ENCODE results near the gene NFYA. TPM values are rescaled to one million over a fixed set of nuclear protein-coding genes. Genes with fewer than 3 reads are reported as not detected.

The NFYA gene
- total RNA-seq, 1 donor from 2014 or later: 62.7 TPM

DNA sequence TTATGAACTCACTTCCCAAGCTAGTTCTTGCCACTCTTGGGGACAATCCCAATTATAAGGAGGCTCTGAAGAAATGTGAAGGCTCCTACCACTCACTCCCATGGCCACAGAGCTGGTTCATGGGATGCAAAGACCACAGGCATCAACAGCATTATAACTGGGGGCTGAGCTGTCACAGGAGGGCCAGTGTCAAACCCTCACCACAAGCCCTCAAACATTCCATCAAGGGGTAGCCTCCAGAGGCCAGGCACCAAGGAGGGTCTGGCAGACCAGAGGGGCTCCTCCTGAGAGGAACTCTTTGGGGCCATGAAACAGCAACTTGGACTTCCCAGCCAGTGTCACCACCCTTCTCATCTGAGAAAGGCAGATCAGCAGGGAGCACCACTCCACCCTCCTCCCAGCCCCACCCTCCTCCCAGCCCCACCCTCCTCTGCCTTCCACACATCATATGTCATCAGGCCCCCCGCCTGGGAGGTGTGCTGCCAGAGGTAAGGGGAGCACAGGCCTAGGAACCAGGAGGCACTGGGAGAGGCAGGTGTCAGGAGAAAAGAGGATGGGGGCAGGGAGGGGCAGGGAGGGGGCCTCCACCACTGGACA lies 31.7 kb upstream of the NFYA start:
- peaks cover 42% of the 10 kb centered on the region for H3K4me1 Mint-ChIP-seq (ENCODE audit: low read depth)
- peak overlapping the region; percentile 97 for H3K27ac Mint-ChIP-seq
- no peaks in the 10 kb centered on the region for H3K9me3 Mint-ChIP-seq (ENCODE audit: low read depth)
- DNase-seq (ENCODE audit: low spot score, unreplicated experiment): no peak
- no peak overlapping the region for H3K4me3 Mint-ChIP-seq (ENCODE audit: low read depth)
- H3K36me3 Mint-ChIP-seq (ENCODE audit: insufficient read depth): no peaks in the 10 kb centered on the region
- H3K27me3 Mint-ChIP-seq: no peaks in the 10 kb centered on the region
- TF ChIP-seq, protein P1, sequence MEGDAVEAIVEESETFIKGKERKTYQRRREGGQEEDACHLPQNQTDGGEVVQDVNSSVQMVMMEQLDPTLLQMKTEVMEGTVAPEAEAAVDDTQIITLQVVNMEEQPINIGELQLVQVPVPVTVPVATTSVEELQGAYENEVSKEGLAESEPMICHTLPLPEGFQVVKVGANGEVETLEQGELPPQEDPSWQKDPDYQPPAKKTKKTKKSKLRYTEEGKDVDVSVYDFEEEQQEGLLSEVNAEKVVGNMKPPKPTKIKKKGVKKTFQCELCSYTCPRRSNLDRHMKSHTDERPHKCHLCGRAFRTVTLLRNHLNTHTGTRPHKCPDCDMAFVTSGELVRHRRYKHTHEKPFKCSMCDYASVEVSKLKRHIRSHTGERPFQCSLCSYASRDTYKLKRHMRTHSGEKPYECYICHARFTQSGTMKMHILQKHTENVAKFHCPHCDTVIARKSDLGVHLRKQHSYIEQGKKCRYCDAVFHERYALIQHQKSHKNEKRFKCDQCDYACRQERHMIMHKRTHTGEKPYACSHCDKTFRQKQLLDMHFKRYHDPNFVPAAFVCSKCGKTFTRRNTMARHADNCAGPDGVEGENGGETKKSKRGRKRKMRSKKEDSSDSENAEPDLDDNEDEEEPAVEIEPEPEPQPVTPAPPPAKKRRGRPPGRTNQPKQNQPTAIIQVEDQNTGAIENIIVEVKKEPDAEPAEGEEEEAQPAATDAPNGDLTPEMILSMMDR (IDR thresholded peaks at IDR 0.05; ENCODE audit: unreplicated experiment): no peak

DNA sequence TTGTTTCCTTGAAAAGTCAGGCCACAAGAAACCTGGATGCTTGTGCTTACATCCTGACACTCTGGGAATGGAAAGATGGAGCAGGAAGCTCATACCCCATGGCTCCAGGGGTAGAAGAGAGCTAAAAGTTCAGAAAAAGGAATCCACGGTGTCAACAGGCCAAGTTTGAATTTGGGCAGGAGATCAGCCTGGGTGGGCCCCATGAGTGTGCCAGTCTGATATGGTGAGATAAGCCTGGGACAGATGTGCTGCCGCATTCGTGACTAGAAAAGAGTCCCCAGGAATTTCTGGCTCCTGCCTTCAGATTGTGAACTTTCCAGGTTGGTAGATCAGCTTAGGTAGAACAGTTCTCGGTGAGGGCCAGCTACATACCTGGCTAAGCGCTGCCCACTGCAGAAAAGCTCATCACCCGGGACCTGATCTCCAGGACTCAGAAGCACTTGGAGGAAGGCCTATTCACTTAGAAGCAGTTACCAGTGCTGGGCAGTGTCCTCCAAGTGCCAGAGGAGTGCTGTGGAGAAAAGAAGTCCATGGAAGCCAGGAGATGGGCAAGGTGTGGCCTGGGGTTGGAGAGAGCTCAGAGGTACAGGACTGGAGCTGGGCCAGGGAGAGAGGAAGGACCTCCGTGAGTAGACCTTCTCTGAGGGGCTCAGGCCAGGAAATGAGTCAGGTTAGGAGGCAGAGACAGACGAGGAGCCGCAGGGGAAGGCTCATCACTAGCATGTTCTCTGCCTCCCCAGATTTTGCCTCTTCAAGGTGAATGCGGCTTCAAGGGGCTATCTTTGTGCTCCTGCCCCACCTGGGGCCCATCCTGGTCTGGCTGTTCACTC lies 30.3 kb upstream of the NFYA start, which contains the start of gene TSPO2:
TSS of gene TSPO2 (plus strand) at position 242 of the 830 bp plus-strand sequence. CDS start at position 761, 519 bp downstream.
- Mint-ChIP-seq H3K4me1 (ENCODE audit: low read depth) (peaks cover 45% of the 10 kb centered on the region), H3K27me3 (no peaks in the 10 kb centered on the region), H3K36me3 (ENCODE audit: insufficient read depth) (no peaks in the 10 kb centered on the region), H3K4me3 (ENCODE audit: low read depth) (no peak within 1 kb of the TSS), H3K9me3 (ENCODE audit: low read depth) (no peaks in the 10 kb centered on the region), H3K27ac (peak within 1 kb of the TSS; percentile 33)
- DNase-seq (ENCODE audit: low spot score, unreplicated experiment): no peak
- TF ChIP-seq, protein P1 (IDR thresholded peaks at IDR 0.05; ENCODE audit: unreplicated experiment): no peak

DNA sequence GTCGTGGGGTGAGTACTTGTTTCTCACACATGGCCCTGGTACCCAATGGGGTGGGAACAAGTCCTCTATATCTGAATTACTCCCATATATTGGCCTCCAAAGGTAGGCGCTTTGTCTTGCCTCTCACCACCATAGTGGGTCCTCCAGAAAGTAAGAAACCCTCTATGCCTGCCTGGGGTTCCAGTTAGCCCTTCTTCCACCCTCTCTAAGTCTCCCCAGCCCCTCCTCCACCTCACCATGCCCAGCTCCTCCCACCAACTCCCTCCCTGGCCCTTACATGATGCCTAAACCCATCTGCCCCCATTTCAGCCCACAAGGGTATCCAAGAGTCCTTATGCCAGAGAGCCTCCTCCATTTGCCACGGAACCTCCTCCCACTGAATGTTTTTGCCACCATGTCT lies 29.6 kb upstream of the NFYA start:
- no peak overlapping the region for H3K4me3 Mint-ChIP-seq (ENCODE audit: low read depth)
- no peaks in the 10 kb centered on the region for H3K36me3 Mint-ChIP-seq (ENCODE audit: insufficient read depth)
- DNase-seq (ENCODE audit: low spot score, unreplicated experiment): no peak
- peaks cover 49% of the 10 kb centered on the region for H3K4me1 Mint-ChIP-seq (ENCODE audit: low read depth)
- TF ChIP-seq, protein P1 (IDR thresholded peaks at IDR 0.05; ENCODE audit: unreplicated experiment): no peak
- H3K27me3 Mint-ChIP-seq: no peaks in the 10 kb centered on the region
- H3K27ac Mint-ChIP-seq: no peak overlapping the region
- H3K9me3 Mint-ChIP-seq (ENCODE audit: low read depth): no peaks in the 10 kb centered on the region

DNA sequence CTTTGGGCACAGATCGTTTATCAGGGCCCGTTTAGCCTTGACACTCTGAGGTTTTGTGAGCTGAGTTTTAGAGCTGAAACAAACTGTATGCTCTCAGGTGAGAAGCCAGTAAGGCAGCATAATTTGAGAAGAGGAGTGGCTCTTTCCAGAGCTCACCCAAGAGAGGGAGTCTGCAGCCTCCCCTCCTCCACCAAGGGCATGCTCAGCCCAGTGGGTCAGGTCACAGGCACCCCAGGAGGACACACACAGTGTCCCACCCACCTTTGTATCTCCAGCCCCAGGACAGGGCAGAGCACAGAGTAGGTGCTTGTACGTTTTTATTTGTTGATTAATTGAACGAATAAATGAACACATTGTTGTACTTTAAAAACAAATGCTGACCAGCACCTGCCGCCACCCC lies 27.1 kb upstream of the NFYA start:
- TF ChIP-seq, protein P1 (IDR thresholded peaks at IDR 0.05; ENCODE audit: unreplicated experiment): no peak
- Mint-ChIP-seq H3K27me3 (no peaks in the 10 kb centered on the region), H3K27ac (no peak overlapping the region), H3K9me3 (ENCODE audit: low read depth) (no peaks in the 10 kb centered on the region), H3K4me3 (ENCODE audit: low read depth) (no peak overlapping the region), H3K36me3 (ENCODE audit: insufficient read depth) (no peaks in the 10 kb centered on the region), H3K4me1 (ENCODE audit: low read depth) (peaks cover 49% of the 10 kb centered on the region)
- no peak for DNase-seq (ENCODE audit: low spot score, unreplicated experiment)

DNA sequence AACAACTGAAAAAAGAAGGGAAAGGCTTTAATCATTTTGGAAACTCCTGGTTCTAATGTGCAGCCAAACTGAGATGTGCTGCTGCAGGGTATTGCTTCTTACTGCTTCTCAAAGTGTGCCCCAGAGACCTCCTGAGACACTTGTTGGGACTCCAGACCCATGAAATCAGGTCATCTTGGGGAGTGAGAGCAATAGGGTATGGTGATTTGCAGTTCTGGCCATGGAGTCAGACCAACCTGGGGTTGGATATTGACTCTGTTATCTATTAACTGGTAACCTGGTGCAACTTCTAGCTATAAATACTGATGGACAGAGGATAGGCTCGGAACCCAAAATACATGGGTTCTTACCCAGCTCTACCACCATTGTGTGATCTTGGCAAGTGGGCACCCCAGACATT lies 26.7 kb upstream of the NFYA start:
- DNase-seq (ENCODE audit: low spot score, unreplicated experiment): no peak
- Mint-ChIP-seq H3K4me1 (ENCODE audit: low read depth) (peaks cover 49% of the 10 kb centered on the region), H3K4me3 (ENCODE audit: low read depth) (no peak overlapping the region), H3K27me3 (no peaks in the 10 kb centered on the region), H3K27ac (no peak overlapping the region), H3K9me3 (ENCODE audit: low read depth) (no peaks in the 10 kb centered on the region), H3K36me3 (ENCODE audit: insufficient read depth) (no peaks in the 10 kb centered on the region)
- TF ChIP-seq, protein P1 (IDR thresholded peaks at IDR 0.05; ENCODE audit: unreplicated experiment): no peak

Measured in progenitor cell of endocrine pancreas (in vitro differentiated cells).